ENCODE measurements around the gene RAI1.

The RAI1 gene

DNA sequence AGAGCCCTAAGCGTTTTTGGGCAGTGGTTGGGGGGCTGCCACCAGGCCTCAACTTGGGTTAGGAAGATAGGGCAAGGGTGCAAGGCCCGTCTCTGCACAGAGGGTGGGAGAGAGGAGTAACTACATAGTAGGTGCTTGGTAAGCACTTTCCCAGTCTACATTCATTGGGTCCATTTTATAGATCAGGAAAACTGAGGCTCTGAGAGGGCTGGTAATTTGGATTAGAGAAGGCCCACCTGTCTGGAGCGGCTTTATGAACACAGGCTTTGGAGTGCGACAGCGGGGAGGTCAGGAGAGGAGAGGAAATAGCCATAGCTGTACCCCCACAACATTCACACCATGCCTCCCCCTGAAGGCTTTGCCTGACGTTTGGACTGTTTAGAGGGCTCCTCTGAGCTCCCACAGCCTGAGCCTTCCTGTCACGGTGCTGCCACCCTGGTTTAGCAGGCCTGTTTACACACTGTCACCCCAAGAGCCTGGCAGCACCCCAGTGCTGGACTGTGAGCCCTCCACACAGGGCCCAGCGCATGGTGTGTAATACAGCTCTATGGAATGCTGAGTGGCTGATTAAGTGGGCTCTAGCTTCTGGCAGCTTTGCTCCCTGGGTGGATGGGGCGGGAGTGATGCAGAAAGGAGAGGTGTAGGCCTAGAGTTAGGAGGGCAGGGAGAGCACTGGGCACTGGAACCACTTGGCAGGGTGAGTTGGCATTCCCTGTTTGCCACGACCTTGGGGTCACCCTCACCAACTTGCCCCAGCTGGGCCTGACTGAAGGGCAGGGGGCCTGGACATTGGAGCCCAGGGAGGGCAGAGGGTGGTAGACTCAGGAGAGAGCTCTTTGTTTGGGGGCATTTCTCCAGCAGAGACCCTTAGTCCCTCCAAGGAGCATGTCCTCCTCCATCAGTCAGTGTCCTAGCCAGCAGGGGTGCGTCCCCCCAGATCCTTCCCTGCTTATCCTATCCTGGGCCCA lies 73.7 kb downstream of the RAI1 start:
- DNase-seq, result no peak

DNA sequence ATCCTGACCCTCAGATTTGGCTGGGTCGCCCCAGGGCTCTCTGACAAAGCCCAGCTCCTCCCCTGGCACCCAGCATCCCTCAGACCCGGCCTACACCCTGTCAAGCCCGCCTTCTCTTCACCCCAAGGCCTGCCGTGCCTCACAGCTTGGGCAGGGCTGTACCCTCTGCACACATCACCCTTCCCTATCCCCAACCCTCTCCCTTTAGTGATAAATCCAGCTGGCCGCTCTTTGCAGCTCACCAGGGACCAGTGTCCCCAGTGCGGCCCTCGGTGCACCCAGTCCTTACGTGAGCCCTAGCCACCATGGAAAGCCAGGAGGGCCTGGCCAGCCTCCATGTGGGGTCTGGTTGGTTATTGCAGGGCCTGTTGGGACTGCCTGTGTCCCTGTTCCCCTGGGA lies 74.5 kb downstream of the RAI1 start:
- no peak for DNase-seq

DNA sequence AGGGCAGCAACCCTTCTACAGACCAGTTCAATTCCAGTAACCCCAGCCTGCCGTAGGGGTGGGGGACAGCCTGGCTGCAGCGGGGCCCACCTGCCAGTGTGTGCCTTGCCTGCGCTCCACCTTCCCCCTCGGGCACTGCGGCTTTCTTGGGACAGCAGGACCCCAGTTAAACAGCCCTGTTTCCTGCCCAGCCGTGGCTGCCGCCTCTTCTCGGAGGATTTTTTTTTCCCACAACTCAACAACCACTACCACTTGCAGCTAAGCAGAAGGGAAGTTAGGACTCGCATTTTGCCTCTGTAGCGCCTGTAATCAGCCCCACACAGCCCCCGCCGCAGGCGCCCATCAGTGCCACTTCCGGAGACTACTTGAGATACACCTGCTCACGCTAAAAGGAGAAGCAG lies 76.1 kb downstream of the RAI1 start:
- no peak for DNase-seq

DNA sequence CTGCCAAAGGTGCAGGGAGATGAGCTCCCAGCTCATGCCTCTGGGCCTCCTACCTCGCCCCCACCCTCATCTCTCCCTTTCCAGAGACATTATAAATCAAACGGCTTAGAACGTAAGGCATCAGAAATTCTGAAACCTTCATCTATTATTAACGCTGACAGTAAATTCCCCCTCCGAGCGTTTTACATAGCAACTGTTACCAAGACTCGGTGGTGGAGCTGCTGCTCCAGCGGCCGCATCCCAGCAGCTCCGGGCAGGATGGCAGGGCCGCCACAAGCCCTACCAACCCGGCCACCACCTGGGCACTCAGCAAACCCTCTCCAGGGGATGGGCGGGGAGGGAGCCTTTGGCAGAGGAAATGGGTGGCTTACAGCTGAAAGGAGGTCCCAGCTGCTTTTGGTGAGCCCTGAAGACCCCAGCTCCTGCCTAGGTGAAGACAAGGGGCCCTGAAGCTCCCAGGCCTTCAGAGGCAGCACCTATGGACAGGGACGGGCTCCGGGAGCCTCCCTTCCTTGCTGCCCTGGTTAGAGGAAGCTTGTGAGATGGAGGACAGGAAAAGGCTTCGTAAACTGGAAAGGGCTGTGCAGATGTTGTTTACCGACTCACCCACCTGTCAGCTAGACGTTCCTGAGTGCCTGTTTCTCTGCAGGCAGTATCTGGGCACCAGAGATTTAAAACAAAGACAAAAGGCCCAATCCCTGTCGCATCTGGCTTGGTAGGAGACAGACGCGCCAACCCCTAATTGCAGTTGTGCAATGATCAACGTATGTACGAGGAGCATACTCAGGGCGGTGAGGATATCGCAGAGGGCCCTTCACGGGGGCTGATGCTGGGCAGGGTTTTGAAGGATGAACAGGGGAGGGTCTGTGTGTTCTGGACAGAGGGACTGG lies 76.9 kb downstream of the RAI1 start:
- no peak for DNase-seq

DNA sequence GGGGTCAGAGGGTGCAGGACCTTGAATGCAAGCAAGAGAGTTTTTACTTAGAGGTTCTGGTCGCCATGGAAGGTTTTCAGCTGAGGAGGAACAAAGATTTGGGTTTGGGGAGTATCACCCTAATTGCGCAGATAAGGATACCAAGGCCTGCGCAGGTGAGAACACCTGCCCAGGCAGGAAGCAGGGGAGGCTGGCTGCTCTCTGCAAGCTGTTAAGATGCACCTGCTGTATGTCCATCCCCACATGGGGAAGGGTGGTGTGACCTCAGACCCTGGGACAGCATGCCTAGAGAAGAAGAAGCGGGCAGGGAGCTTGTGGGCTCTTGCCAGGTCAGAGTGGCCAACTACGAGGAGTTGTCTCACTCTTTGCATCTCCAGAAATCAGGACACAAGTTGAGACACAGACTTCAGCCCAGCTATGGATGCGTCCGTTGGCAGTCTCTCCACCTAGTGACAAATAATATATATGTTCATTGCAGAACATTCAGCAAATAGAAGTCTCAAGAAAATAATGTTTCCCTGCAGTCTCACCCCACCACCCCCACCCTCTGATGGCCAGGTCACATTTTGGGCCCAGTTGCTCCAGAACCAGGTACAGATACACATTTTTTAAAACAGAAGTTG lies 77.8 kb downstream of the RAI1 start:
- DNase-seq, result no peak

- no peak for DNase-seq
Measured at GRCh38 chr17:17760350-17760749, 79.1 kb downstream of the RAI1 start.

- no peak for DNase-seq
Measured at GRCh38 chr17:17760872-17761550, 79.8 kb downstream of the RAI1 start.

DNA sequence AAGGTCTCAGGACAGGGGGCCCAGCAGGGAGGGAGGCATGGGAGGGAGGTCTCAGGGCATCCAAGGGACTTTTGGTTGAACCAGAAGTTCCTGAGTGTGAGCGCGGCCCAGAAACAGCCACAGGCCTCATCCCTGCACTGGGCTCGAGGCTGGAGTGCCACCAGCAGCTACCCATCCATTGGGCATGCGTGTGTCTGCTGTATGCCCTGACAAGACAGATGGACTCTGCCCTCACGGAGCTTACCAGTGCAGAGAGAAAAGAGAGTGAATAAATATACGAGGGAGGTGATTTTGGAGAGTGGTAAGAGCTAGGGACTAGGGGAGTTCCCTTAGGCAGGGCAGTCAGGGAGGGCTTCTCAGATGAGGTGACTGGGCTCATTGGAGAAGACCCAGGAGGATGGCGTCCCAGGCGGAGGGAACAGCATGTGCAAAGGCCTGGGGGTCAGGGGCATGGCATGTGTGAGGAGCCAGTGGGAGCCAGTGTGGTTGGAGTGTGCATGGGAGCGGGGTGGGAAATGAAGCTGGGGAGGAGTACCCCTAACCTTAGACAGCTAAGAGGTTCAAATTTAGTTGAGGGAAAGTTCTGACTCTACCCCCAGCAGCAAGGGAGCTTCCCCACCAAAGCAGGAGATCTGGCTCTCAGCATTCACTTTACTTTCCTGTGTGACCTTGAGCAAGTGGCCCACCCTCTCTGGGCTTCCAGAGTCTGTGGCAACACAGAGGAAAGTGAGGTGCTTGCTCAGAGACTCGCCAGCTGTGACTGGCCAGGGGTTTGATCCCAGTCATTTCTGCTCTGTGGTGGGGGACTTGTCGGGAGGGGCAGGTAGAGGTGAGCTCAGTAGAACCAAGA lies 80.9 kb downstream of the RAI1 start:
- no peak for DNase-seq

DNA sequence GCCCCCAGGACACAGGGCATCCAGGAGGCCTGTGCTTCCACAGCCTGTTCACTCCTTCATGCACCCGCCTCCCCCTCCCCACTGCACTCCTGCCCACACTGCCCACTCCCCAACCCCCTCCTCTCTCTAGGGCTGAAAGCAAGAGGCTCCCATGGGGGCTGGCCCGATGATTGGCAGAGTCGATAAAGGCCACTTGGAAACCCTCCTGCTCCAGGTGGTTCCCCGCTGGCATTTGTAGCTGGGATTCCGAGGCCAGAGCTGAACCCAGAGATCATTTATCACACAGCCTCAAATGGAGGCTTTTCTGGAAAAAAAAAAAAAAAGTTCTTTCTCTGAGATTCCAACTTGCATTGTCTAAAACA lies 81.5 kb downstream of the RAI1 start:
- DNase-seq, result no peak

DNA sequence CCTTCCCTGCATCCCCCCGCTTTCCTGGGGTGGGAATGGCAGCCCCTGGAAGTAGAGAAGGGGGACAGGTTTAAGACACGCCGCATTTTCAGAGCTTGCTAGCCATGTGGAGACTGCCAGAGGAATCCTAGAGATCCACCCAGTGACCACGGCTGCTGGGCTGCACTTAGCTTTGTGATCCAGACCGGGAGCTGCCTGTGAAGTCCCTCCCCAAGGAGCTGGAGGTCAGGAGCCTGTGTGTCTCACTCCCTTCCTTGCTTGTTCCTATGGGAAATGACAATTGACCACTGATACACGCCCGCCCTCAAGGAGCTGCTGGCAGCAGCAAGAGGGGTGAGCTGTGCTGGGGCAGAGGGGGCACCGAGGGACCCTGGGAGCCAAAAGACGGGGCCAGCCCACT lies 81.9 kb downstream of the RAI1 start:
- DNase-seq, result no peak

DNA sequence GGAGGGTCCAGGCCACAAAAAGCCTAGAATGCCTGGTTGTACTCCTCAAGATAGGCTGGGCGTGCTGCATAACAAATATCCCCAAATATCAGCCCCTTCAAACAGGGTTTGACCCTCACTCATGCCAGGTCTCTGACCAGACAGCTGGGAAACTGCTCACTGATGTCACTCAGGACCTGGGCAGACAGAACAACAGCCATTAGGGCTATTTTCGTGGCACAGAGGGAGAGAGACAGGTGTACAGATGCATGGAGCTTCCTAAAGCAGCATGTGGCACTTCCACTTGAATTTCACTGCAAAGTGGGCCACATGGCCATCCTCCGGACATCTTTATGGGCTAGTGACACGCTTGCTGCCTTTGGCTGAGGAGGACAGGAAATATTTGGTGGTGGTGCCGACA lies 82.5 kb downstream of the RAI1 start:
- no peak for DNase-seq

- DNase-seq, result no peak
Measured at GRCh38 chr17:17765359-17766076, 84.3 kb downstream of the RAI1 start.

DNA sequence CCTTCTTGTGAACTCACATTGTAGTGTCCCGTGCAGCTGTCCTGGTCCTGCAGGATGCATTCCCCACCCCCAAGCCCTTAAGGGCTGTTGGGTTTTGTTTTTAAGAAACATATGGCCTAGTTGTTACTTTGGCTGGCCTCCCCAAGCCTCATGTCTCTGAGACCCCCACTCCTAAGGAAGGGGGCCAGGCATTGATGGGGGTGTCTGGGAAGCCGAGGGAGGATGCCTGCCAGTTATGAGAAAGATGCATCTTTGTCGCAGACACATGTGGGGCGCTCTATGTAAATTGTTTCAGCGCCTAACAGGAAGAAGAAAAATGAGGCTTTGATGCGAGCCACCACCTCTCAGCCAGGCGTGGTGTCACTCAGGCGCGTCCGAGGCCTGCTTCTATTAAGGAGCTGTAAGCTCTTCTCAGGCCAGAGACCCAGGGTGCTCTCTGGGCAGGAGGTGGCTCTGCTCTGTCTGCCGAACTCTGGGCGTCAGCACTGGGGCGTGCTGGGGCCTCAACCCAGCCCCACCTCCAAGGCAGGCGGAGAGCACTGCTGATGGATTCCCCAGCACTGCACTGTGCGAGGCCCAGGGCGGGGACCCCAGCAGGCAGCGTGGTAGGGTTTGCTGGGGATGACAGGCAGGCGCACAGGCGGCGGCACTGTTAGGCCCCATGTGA lies 85.0 kb downstream of the RAI1 start:
- DNase-seq, result no peak

DNA sequence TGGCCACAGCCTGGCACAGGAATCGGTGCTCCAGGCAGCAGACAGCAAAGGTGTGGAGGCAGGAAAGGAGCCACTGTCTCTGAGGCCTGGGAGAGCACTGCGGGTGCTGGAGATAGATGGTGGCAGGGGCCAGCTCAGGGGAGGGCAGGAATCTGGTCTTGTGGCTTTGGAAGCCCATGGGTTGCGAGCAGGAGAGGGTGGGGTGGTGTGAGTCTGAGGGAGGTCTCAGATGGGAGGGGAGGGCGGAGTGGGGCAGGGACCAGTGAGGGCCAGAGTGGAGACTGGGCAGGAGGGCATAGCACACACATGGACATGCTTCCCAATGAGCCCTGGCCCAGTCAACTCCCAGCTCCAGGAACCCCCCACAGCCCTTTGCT lies 85.5 kb downstream of the RAI1 start:
- DNase-seq, result no peak

- no peak for DNase-seq
Measured at GRCh38 chr17:17767154-17767869, 86.1 kb downstream of the RAI1 start.

GRCh38 chr17:17767887-17768418 lies 86.7 kb downstream of the RAI1 start:
- DNase-seq, result no peak

- no peak for DNase-seq
Measured at GRCh38 chr17:17768424-17769088, 87.3 kb downstream of the RAI1 start.

- no peak for DNase-seq
Measured at GRCh38 chr17:17769869-17770631, 88.8 kb downstream of the RAI1 start.
